ENCODE results near the gene KDM4C. TPM values are rescaled to one million over a fixed set of nuclear protein-coding genes. Genes with fewer than 3 reads are reported as not detected.

The KDM4C gene
- total RNA-seq, 1 donor from 2014 or later: 12.7 TPM

- Histone ChIP-seq H3K36me3 (peaks cover 0 to 6% of the 10 kb centered on the region in 2 donors), H3K9me3 (no peaks in the 10 kb centered on the region), H3K27ac (no peak overlapping the region), H3K4me1 (no peaks in the 10 kb centered on the region), H3K4me3 (no peak overlapping the region), H3K27me3 (no peaks in the 10 kb centered on the region)
- intact Hi-C loops (cut with DNase I): no loop called here
- no peak for TF ChIP-seq CTCF (IDR thresholded peaks at IDR 0.05)
- DNase-seq (ENCODE audit: low spot score in 2 of 2): no peak
Measured at GRCh38 chr9:7083192-7083591, 325.4 kb downstream of the KDM4C start.

- H3K36me3 ChIP-seq: no peaks in the 10 kb centered on the region
- no peak for TF ChIP-seq CTCF (IDR thresholded peaks at IDR 0.05)
- H3K27me3 ChIP-seq: no peaks in the 10 kb centered on the region
- no peak overlapping the region for H3K4me3 ChIP-seq
- intact Hi-C loops (cut with DNase I): no loop called here
- no peak for DNase-seq (ENCODE audit: low spot score in 2 of 2)
- no peaks in the 10 kb centered on the region for H3K9me3 ChIP-seq
- H3K4me1 ChIP-seq: peaks cover 0 to 9% of the 10 kb centered on the region in 2 donors
- H3K27ac ChIP-seq: no peak overlapping the region
Measured at GRCh38 chr9:7085357-7085756, 327.6 kb downstream of the KDM4C start.

GRCh38 chr9:7086389-7086788, 328.6 kb downstream of the KDM4C start:
- H3K27me3 ChIP-seq: no peaks in the 10 kb centered on the region
- H3K4me1 ChIP-seq: peaks cover 0 to 9% of the 10 kb centered on the region in 2 donors
- intact Hi-C loops (cut with DNase I): no loop called here
- H3K9me3 ChIP-seq: no peaks in the 10 kb centered on the region
- no peak overlapping the region for H3K4me3 ChIP-seq
- no peak overlapping the region for H3K27ac ChIP-seq
- TF ChIP-seq CTCF (IDR thresholded peaks at IDR 0.05): no peak
- H3K36me3 ChIP-seq: no peaks in the 10 kb centered on the region
- no peak for DNase-seq (ENCODE audit: low spot score in 2 of 2)

GRCh38 chr9:7088611-7089010, 330.8 kb downstream of the KDM4C start:
- Histone ChIP-seq H3K36me3 (no peaks in the 10 kb centered on the region), H3K27ac (no peak overlapping the region), H3K4me1 (peaks cover 0 to 9% of the 10 kb centered on the region in 2 donors), H3K9me3 (no peaks in the 10 kb centered on the region), H3K4me3 (no peak overlapping the region), H3K27me3 (no peaks in the 10 kb centered on the region)
- intact Hi-C loops (cut with DNase I): no loop called here
- no peak for DNase-seq (ENCODE audit: low spot score in 2 of 2)
- no peak for TF ChIP-seq CTCF (IDR thresholded peaks at IDR 0.05)

GRCh38 chr9:7089406-7090193, 331.8 kb downstream of the KDM4C start:
- intact Hi-C loops (cut with DNase I): no loop called here
- no peaks in the 10 kb centered on the region for H3K27me3 ChIP-seq
- TF ChIP-seq CTCF (IDR thresholded peaks at IDR 0.05): no peak

More at GRCh38 chr9:7089406-7090193, 331.8 kb downstream of the KDM4C start:
- no peak overlapping the region for H3K4me3 ChIP-seq
- no peaks in the 10 kb centered on the region for H3K9me3 ChIP-seq
- DNase-seq (ENCODE audit: low spot score in 2 of 2): no peak
- H3K4me1 ChIP-seq: peaks cover 0 to 9% of the 10 kb centered on the region in 2 donors
- H3K27ac ChIP-seq: peak overlapping the region in 1 of 2 donors; percentile 35
- no peaks in the 10 kb centered on the region for H3K36me3 ChIP-seq
